AG04449 (cell line): ENCODE measurements around the gene GSTA3.

Experiments
- CTCF ChIA-PET: fragments of 350-600 bp; formaldehyde crosslinking; extraction: SDS; loops from one replicate; lab custom pipeline; 2021; ENCODE audit warnings: antibody characterized with exemption; lab: Yijun Ruan, JAX
- POLR2A ChIA-PET: fragments of 400-600, 350-600 bp; formaldehyde crosslinking; extraction: SDS; loops from one replicate; lab custom pipeline; 2020; ENCODE audit warnings: antibody characterized with exemption, inconsistent platforms; lab: Yijun Ruan, JAX
- DNase-seq: peaks from one replicate; pipeline ENCODE4 v3.0.0-alpha.2; 2010; ENCODE audit warnings: low read depth, low spot score
- H3K4me3 ChIP-seq: 2 replicates; pipeline ENCODE4 v1.5.1; 2011; ENCODE audit warnings: low read depth, mild to moderate bottlenecking, control low read depth, low read length
- TF ChIP-seq, protein P1 (sequence below): IDR thresholded peaks from one replicate; pipeline ENCODE4 v1.5.1; 2011; ENCODE audit warnings: mild to moderate bottlenecking, moderate library complexity, low read length, control low read depth, inconsistent platforms; ENCODE audit not compliant: insufficient read depth; ENCODE audit errors: missing control alignments

GSTA3 gene

DNA sequence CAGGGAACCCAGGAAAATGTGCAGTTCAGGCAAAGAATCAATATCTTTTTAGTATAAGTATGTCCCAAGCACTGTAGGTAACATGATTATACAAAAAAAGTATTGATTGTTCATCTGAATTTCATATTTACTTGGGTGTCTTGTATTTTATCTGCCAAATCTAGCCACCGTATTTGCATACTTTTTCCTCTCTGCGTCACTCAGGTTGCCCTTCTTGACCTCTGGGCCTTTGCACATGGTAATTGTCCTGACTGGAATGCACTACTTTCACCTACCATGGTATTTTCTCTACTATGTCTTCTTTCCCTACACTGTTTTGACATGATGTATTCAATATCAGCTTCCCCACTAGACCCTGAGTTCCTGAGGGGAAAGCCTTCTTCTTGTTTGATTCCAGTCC is 15.2 kb downstream of the GSTA3 start:
- ChIA-PET POLR2A (no interaction called here), CTCF (interaction anchor here (2.0 to 2.1 kb wide), 2 partner anchors 9 to 12 kb away, joined by 5 to 14 read pairs; no protein-coding TSS in a partner anchor)
- H3K4me3 ChIP-seq = no peak overlapping the region
- TF ChIP-seq, protein P1, sequence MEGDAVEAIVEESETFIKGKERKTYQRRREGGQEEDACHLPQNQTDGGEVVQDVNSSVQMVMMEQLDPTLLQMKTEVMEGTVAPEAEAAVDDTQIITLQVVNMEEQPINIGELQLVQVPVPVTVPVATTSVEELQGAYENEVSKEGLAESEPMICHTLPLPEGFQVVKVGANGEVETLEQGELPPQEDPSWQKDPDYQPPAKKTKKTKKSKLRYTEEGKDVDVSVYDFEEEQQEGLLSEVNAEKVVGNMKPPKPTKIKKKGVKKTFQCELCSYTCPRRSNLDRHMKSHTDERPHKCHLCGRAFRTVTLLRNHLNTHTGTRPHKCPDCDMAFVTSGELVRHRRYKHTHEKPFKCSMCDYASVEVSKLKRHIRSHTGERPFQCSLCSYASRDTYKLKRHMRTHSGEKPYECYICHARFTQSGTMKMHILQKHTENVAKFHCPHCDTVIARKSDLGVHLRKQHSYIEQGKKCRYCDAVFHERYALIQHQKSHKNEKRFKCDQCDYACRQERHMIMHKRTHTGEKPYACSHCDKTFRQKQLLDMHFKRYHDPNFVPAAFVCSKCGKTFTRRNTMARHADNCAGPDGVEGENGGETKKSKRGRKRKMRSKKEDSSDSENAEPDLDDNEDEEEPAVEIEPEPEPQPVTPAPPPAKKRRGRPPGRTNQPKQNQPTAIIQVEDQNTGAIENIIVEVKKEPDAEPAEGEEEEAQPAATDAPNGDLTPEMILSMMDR = no peak
- DNase-seq = no peak

DNA sequence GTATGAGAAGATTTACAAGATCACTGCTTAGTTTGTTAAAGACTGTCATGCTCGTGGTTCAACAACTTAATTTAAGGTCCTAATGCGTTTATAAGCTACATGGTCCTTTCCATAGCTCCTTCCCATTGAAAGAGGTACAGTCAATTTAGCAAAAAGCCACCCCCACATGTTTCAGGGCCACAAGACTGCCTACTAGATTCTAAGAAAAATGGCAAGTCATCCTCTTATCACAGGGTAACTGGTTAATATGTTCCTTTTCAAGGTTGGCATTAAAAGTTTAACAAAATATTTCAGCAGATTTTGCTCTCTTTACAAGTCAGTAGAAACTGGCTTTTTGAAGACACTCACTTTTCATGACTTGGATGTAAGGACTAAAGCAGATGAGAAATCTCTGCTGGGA is 15.7 kb downstream of the GSTA3 start:
- TF ChIP-seq, protein P1 = no peak

DNA sequence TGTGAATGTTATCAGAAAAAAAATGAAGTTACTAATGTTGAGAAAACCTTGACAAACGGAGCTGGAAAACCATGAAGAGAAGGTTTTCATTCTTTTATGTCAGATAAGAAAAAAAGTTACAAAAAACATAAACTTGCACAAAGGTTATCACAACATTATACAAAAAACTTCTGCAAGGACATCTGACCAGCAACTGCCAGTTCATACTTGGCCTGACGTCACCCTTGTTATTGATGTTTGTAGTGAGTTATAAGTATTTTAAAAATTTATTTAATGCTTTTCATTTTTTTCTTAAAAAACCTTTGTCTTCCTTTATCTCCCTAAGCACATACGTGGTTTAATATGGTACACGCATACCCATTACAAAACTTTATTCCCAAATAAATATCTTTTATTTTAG is 16.3 kb downstream of the GSTA3 start:
- DNase-seq = no peak
- TF ChIP-seq, protein P1 = no peak
- CTCF ChIA-PET = interaction anchor here (2.0 kb wide), 1 partner anchor 11 kb away, joined by 14 read pairs; no protein-coding TSS in a partner anchor
- H3K4me3 ChIP-seq = no peak overlapping the region
- POLR2A ChIA-PET = no interaction called here

More for the DNA sequence above, 15.7 kb downstream of the GSTA3 start:
- DNase-seq = no peak
- ChIA-PET POLR2A (no interaction called here), CTCF (interaction anchor here (2.0 to 2.1 kb wide), 2 partner anchors 8 to 12 kb away, joined by 5 to 14 read pairs; no protein-coding TSS in a partner anchor)
- no peak overlapping the region for H3K4me3 ChIP-seq

DNA sequence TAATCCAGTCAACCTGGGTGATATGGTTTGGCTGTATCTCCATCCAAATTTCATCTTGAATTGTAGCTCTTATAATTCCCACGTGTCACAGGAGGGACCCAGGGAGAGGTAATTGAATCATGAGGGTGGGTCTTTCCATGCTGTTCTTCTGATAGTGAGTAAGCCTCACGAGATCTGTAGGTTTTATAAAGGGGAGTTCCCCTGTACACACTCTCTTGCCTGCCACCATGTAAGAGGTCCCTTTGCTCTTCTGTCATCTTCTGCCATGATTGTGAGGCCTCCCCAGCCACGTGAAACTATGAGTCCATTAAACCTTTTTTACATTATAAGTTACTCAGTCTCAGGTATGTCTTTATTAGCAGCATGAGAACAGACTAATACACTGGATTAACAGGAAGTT is 19.5 kb downstream of the GSTA3 start:
- TF ChIP-seq, protein P1 = no peak
- no peak overlapping the region for H3K4me3 ChIP-seq
- ChIA-PET POLR2A (no interaction called here), CTCF (interaction anchor here (1.1 kb wide), 1 partner anchor 74 kb away, joined by 3 read pairs; no protein-coding TSS in a partner anchor)
- no peak for DNase-seq

DNA sequence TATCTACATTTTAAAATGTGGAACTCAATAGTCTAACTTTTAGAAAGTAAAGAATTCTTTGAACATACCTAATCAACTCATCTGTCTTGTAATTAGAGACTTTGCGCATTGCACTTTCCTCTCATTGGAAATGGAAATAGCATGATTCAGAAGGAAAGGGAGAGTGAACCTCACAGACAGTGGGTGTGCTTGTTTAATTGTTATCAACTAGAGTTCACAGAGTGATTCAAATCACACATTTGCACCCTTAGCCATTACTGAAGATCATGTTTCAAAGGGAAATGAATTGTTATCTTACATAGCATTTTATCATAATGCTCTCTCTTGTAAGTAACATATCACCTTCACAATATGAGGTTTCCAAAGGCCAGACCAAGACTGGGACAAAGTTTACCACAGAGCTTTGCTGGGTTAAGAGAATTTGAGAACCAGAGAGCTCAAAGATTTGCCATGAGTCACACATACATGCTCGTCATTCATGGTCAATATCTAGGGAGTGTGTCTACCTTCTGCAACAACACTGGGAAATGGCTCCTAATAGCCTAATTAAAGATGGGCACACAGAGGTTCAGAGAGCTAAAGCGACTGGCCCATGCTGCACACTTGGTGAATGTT is 21.5 kb downstream of the GSTA3 start:
- ChIA-PET CTCF (interaction anchor here (1.1 to 1.3 kb wide), 2 partner anchors 9 to 11 kb away, joined by 4 read pairs; no protein-coding TSS in a partner anchor), POLR2A (no interaction called here)
- no peak overlapping the region for H3K4me3 ChIP-seq
- TF ChIP-seq, protein P1 = no peak
- DNase-seq = no peak

DNA sequence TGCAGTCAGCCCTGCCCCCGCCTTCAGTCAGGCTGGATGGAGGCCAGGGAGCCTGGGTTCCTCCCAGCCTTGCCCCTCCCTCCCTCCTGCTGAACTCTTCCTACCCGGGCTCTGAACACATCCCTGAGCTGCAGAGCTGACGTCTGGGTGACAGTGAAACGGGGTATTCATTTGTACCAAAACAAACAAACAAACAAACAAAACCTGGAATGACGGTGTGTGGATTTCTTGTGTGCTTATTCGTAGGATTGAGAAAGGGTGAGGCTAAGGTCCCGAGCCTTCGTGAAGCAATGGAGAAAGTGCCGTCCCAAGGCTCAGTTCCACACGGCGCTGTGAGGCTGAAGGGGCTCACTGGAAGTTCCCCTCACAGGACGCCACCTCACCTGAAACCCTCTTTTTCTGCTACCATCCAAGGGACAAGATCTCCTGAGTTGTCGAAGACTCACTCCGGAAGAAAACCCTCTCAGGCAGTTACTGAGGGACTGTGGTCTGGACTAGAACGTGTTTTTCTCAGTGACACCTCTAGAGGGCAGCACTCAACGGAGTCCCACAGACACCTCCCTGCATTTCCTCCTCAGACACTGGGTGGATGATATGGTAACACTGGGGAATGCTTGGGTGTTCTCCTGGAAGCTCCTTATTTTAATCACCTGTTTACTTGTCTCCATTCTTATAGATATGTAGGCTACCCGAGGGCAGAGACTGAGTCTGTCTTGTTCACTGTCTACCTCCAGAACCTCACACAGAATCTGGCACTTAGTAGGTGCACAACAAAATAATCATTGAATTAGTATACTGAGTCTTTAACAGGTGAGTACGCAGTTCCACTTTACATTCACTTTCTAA is 27.3 kb downstream of the GSTA3 start:
- TF ChIP-seq, protein P1 = peak; percentile 79
- no peak for DNase-seq
- CTCF ChIA-PET = interaction anchor here (0.6 to 2.1 kb wide), 13 partner anchors 10 to 518 kb away, joined by 3 to 14 read pairs (median 3); no protein-coding TSS in a partner anchor
- H3K4me3 ChIP-seq = peak overlapping the region; percentile 61
- POLR2A ChIA-PET = no interaction called here
